HEK293 (cell line): Measurements from ENCODE around the gene MGAT5B.

Source experiments
- GLI4 ChIP-seq: fragments of 450-650 bp; formaldehyde crosslinking; IDR thresholded peaks from 2 replicates; pipeline ENCODE4 v1.5.1; 2016; ENCODE audit warnings: missing biosample characterization, missing genetic modification characterization
- MEIS1 ChIP-seq: sonication (generic); formaldehyde crosslinking; IDR thresholded peaks from 2 replicates; pipeline ENCODE4 v1.8.1; 2022; ENCODE audit warnings: missing genetic modification reagents, mild to moderate bottlenecking, borderline replicate concordance
- ZBTB1 ChIP-seq: fragments of 450-650 bp; formaldehyde crosslinking; IDR thresholded peaks from 2 replicates; pipeline ENCODE4 v1.5.1; 2016; ENCODE audit warnings: missing biosample characterization, missing genetic modification characterization
- ZNF175 ChIP-seq: fragments of 450-650 bp; formaldehyde crosslinking; IDR thresholded peaks from 2 replicates; pipeline ENCODE4 v1.5.1; 2016; ENCODE audit warnings: missing biosample characterization, missing genetic modification characterization
- ZNF248 ChIP-seq: fragments of 450-650 bp; formaldehyde crosslinking; IDR thresholded peaks from 2 replicates; pipeline ENCODE4 v1.5.1; 2017; ENCODE audit warnings: missing biosample characterization, missing genetic modification characterization
- ZNF433 ChIP-seq: fragments of 450-650 bp; formaldehyde crosslinking; IDR thresholded peaks from 2 replicates; pipeline ENCODE4 v1.5.1; 2016; ENCODE audit warnings: missing biosample characterization, missing genetic modification characterization, low read depth
- ZNF626 ChIP-seq: fragments of 450-650 bp; sonication (Bioruptor Pico); formaldehyde crosslinking; IDR thresholded peaks from 2 replicates; pipeline ENCODE4 v1.5.1; 2018; ENCODE audit warnings: missing biosample characterization, missing genetic modification characterization, inconsistent platforms
- ZNF76 ChIP-seq: fragments of 450-650 bp; formaldehyde crosslinking; IDR thresholded peaks from 2 replicates; pipeline ENCODE4; 2016; ENCODE audit warnings: low read depth, missing biosample characterization, missing genetic modification characterization, borderline replicate concordance
- ZNF768 ChIP-seq: fragments of 450-650 bp; formaldehyde crosslinking; IDR thresholded peaks from 2 replicates; pipeline ENCODE4 v1.5.1; 2018; ENCODE audit warnings: missing biosample characterization, mild to moderate bottlenecking, missing genetic modification characterization
- ZSCAN30 ChIP-seq: fragments of 450-650 bp; IDR thresholded peaks from 2 replicates; pipeline ENCODE4 v1.5.1; 2018; ENCODE audit warnings: missing biosample characterization, mild to moderate bottlenecking, missing genetic modification characterization, moderate library complexity
- TF ChIP-seq, protein P1 (sequence below): fragments of 450-650 bp; formaldehyde crosslinking; IDR thresholded peaks from 2 replicates; pipeline ENCODE4 v1.5.1; 2017; ENCODE audit warnings: missing biosample characterization, mild to moderate bottlenecking, missing genetic modification characterization, moderate library complexity
- TF ChIP-seq, protein P2 (sequence below): fragments of 450-650 bp; formaldehyde crosslinking; IDR thresholded peaks from 2 replicates; pipeline ENCODE4 v1.5.1; 2016; ENCODE audit warnings: missing biosample characterization, missing genetic modification characterization
- TF ChIP-seq, protein P3 (sequence below): fragments of 450-650 bp; formaldehyde crosslinking; IDR thresholded peaks from 2 replicates; pipeline ENCODE4 v1.5.1; 2016; ENCODE audit warnings: missing biosample characterization, missing genetic modification characterization

DNA sequence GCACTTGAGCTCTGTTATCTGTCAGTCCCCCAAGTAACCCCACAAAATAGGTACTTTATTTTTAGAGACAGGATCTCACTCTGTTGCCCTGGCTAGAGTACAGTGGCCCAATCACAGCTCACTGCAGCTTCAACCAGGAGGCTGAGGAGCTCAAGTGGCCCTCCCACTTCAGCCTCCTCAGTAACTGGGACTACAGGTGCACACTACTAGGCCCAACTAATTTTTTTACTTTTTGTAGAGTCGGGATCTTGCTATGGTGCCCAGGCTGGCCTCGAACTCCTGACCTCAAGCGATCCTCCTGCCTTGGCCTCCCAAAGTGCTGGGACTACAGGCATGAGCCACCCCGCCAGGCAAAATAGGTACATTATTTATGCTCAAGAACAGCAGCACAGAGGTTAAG, 99.6 kb downstream of the MGAT5B start:
- TF ChIP-seq ZNF248 (tag by site-specific recombination) (no peak), ZNF626 (no peak), ZNF175 (tag by site-specific recombination) (no peak), ZBTB1 (tag by site-specific recombination) (no peak), ZNF76 (tag by site-specific recombination) (no peak), MEIS1 (no peak), GLI4 (no peak), ZNF768 (tag by site-specific recombination) (no peak), ZNF433 (no peak), ZSCAN30 (tag by site-specific recombination) (no peak)
- TF ChIP-seq, protein P1, sequence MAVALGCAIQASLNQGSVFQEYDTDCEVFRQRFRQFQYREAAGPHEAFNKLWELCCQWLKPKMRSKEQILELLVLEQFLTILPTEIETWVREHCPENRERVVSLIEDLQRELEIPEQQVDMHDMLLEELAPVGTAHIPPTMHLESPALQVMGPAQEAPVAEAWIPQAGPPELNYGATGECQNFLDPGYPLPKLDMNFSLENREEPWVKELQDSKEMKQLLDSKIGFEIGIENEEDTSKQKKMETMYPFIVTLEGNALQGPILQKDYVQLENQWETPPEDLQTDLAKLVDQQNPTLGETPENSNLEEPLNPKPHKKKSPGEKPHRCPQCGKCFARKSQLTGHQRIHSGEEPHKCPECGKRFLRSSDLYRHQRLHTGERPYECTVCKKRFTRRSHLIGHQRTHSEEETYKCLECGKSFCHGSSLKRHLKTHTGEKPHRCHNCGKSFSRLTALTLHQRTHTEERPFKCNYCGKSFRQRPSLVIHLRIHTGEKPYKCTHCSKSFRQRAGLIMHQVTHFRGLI (tag by site-specific recombination): no peak
- TF ChIP-seq, protein P2, sequence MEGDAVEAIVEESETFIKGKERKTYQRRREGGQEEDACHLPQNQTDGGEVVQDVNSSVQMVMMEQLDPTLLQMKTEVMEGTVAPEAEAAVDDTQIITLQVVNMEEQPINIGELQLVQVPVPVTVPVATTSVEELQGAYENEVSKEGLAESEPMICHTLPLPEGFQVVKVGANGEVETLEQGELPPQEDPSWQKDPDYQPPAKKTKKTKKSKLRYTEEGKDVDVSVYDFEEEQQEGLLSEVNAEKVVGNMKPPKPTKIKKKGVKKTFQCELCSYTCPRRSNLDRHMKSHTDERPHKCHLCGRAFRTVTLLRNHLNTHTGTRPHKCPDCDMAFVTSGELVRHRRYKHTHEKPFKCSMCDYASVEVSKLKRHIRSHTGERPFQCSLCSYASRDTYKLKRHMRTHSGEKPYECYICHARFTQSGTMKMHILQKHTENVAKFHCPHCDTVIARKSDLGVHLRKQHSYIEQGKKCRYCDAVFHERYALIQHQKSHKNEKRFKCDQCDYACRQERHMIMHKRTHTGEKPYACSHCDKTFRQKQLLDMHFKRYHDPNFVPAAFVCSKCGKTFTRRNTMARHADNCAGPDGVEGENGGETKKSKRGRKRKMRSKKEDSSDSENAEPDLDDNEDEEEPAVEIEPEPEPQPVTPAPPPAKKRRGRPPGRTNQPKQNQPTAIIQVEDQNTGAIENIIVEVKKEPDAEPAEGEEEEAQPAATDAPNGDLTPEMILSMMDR (tag by site-specific recombination): no peak
- TF ChIP-seq, protein P3, sequence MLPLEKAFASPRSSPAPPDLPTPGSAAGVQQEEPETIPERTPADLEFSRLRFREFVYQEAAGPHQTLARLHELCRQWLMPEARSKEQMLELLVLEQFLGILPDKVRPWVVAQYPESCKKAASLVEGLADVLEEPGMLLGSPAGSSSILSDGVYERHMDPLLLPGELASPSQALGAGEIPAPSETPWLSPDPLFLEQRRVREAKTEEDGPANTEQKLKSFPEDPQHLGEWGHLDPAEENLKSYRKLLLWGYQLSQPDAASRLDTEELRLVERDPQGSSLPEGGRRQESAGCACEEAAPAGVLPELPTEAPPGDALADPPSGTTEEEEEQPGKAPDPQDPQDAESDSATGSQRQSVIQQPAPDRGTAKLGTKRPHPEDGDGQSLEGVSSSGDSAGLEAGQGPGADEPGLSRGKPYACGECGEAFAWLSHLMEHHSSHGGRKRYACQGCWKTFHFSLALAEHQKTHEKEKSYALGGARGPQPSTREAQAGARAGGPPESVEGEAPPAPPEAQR (tag by site-specific recombination): no peak
